Kidney tubule cell (primary cell): ENCODE results near the gene ADAMTS7.
A peak's percentile ranks its signal among the peaks of the same experiment; 100 is the strongest.
"Not testable (repeated sequence)": the region's sequence is repeated elsewhere in the genome, so short reads cannot be mapped to it uniquely, and the experiment has no call there.

ENCODE experiments used
- DNase-seq: peaks from one replicate; pipeline ENCODE4 v3.0.0-alpha.2; 2018; ENCODE audit warnings: low spot score

The ADAMTS7 gene

GRCh38 chr15:78764340-78765153 lies 46.7 kb downstream of the ADAMTS7 start:
- DNase-seq: not testable (repeated sequence)

DNA sequence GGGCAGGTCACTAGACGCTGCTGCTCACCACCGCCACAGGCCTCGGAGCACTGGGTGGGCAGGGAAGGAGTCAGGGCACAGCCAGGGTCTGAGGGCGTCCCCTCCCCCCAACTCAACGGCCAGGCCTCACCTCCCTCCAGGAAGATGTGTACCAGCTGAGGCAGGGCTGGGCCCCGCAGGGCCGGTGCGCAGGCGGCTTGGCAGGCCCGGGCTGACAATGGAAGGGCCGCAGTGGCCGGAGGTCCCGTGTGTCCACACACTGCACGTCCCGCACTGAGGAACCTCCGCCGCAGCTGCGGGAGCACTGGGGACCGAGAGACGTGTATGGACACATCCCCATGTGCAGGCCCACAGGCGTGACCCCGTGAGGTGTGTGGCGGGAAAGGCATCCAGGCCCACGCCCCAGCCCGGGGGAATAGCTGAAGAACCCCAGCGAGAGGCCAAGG lies 47.4 kb downstream of the ADAMTS7 start:
- no peak for DNase-seq

DNA sequence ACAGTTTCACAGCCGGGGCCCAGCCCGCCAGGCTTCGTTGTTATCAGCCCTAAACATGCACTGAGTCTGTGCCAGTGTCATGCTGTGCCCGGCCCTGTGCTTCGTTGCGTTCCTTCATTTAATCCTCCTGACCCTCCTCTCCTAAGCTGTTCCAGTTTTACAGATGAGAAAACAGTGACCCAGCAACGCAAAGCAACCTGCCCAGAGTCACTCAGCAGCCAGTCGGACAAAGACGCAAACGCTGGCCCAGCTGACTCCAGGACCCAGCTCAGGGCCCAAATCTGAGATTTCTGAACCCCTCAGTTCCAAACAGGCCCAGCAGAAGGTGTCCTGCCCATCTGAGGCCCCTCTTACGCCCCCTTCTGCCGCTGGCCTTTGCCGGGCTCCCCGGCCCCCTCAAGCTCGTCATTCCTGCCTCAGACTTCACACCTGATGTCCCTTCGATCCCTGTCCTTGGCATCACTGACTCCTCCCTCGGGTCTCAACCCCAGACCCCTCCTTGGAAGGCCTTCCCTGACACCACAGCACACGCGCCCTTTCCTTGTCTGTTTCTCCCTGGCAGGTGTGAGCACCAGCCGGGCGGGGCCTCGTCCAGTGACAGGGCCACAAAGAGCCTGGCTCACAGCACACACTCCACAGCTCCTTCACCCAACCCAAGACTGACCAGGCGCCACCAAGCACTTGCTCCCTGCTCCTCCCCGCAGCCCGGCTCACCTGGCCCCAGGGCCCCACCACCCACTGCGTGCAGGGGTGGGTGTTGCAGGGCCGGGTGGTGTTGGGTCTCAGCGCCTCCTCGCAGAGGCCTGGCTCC lies 48.1 kb downstream of the ADAMTS7 start:
- DNase-seq: no peak

GRCh38 chr15:78762386-78762961 lies 48.8 kb downstream of the ADAMTS7 start:
- DNase-seq: not testable (repeated sequence)

- DNase-seq: no peak
Observed at GRCh38 chr15:78761891-78762385, 49.3 kb downstream of the ADAMTS7 start.

DNA sequence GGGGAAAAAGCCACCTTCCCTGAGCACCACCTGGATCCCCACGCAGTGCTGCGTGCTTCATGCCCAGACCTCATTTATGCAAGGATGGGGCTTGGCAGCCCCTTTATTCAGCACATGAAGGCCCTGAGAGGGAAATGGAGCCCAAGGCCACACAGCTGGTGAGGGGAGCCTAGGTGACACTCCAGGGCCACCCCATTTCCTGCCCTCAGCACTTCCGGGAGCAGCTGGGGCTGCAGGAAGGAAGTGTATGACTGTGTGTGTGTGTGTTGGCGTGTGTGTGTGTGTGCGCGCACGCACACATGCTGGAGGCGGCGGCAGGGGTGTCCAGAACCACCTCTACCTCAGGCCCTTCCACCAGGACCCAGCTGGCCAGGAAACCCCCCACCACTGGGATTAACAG lies 49.8 kb downstream of the ADAMTS7 start:
- DNase-seq: not testable (repeated sequence)

GRCh38 chr15:78761020-78761419 lies 50.2 kb downstream of the ADAMTS7 start:
- no peak for DNase-seq

DNA sequence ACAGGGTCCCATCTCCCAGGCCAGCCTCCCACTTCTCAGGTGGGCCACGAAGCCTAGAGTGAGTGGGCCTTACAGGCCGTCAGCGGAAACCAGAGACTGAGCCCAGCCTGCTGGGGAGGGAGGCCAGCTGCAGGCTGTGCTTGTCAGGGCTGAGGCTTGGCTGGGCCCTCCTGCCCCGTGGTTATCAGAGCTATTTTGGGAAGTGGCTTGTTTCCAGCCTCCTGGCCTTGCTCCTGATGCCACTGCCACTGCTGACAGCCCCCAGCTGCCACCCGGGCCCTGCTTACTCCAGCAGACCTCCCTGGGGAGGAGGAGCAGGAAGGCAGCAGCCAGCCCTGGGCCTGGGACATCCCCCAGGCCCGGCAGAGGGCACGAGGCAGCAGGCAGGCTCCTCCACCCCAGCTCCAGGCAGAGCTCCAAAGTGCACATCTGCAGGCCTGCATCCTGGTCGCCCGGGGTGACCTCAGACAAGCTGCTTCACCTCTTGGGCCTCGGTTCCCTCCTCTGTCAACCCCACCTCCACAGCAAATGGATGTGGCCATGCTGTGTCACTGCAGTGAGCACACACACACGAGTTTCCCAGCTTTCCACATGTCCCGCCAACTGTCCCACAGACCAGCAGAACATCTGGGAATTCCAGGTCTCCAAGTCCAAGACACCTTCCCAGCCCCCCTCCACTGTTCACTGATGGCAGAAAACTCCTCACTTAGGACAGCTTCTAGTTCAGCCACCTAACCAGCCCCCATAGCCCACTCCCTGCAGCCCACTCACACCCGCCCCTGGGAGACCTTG lies 51.0 kb downstream of the ADAMTS7 start:
- not testable (repeated sequence) for DNase-seq

DNA sequence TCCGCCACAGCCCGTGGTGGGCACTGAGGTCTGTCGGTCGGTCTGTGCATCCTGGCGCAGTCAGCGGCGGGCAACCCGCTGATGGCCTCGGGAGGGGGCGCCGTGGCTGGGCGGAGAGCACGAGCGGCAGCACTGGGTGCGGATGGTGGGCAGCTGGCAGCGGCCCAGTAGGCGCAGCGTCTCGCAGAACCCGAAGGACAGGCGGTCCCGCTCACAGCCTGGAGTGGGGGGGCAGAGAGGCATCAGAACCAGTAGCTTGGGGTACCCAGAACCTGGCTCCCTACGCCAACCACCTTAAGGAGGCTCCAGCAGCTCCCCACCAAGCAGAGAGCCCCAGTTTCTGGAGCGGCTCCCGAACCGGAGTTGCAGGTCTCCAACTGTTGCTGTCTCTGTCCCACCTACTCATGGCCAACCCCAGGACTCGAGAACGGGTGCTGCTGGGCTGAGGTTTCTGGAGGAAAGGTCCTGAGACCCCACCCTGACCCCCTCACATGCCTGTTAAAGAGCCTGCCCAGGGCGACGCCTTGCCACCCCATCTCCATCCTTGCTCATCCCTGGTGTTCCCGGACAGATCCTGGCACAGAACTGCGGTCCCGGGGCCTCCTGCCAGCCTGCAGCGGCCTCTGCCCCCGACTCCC lies 51.8 kb downstream of the ADAMTS7 start:
- DNase-seq: not testable (repeated sequence)

- DNase-seq: not testable (repeated sequence)
Observed at GRCh38 chr15:78758486-78759200, 52.6 kb downstream of the ADAMTS7 start.

DNA sequence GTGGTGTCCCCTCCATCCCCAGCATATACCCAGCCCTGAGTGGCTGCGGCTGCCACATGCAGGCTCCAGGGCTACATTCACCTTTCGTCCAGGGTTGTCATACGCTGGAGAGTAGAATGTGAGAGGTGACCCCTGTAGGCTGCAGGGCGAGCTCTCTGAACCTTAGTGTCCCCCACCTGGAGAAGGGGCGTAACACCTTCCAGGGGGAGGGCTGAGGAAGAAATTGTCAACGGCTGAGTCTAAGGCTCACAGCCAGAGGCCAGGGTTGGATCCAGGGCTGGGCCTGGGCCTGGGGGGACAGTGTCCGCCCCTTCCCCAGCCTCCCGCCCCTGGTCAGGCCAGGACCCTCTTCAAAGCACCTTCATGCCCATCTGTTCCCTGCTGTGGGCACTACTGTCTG lies 53.2 kb downstream of the ADAMTS7 start:
- not testable (repeated sequence) for DNase-seq

- DNase-seq: no peak
Observed at GRCh38 chr15:78757636-78757905, 53.7 kb downstream of the ADAMTS7 start.

DNA sequence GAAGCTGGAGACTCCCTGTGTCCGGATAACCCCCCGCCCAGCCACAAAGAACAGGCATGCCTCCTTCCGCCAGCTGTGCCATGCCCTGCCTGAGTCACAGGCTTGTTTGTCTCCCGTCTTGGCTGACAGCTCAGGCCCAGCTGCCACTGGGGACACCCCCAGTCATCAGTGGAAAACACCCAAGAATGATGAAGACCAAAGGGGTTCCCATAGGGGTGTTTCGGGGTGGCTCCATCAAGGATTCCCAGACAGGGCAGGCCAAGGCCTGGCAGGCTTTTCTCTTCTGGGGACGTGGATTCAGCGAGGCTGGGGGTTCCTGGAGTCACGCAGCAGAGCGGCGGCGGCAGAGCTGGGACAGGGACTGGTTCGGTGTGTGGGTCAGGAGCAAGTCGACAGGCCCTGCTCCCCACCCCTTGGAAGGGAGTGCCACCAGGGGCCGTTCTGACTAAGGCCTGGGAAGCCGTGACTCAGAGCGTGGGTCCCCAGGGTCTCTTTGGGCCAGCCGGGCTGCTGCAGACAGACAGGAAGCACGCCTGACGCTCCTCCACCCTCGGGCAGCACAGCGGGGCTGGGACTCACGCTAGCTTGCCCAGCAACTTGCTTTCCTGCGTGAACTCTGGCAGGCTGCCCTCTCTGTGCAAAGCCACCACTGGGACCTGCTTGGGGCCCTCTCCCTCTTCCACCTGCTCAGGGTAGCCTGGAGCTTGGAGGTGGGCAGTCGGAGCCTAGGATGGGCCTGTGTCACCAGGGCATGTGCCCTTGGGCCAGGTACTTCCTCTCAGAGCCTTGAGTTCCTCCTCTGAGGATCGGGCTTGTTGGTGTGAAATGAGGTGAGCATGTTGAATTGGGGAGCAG lies 54.3 kb downstream of the ADAMTS7 start:
- peak; percentile 93 for DNase-seq

DNA sequence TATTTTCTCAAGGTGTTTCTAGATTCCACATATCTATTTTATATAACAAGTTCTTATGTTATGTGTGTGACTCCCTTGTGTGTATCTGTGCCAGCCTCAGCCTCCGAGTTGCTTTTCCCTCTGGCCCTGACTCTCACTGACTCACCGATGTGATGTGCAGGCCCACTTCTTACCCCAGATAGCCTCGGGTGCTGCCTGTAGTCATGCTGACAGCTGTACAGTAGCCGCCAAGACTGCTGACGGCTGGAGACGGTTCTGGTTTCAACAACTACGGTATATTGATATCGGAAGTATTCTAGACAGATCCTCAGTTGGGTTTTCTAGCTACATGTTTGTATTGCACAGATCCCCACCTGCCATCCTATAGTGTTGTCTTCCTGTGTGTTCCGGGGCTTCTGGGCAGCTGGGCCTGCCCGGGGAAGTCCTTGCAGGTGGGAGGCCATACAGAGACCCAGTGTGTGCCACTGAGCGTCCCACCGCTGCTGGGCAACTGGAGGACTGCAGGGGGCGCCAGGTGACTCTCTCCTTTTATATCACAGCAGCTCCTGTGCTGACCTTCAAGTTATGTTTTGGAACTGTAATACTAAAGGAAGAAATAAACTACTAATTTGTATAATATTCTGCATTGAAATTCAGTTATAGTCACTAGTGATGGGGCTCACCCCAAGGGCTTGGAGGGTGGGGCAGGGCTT lies 55.2 kb downstream of the ADAMTS7 start:
- peak; percentile 73 for DNase-seq

- DNase-seq: peak; percentile 75
Observed at GRCh38 chr15:78754637-78755280, 56.5 kb downstream of the ADAMTS7 start.

DNA sequence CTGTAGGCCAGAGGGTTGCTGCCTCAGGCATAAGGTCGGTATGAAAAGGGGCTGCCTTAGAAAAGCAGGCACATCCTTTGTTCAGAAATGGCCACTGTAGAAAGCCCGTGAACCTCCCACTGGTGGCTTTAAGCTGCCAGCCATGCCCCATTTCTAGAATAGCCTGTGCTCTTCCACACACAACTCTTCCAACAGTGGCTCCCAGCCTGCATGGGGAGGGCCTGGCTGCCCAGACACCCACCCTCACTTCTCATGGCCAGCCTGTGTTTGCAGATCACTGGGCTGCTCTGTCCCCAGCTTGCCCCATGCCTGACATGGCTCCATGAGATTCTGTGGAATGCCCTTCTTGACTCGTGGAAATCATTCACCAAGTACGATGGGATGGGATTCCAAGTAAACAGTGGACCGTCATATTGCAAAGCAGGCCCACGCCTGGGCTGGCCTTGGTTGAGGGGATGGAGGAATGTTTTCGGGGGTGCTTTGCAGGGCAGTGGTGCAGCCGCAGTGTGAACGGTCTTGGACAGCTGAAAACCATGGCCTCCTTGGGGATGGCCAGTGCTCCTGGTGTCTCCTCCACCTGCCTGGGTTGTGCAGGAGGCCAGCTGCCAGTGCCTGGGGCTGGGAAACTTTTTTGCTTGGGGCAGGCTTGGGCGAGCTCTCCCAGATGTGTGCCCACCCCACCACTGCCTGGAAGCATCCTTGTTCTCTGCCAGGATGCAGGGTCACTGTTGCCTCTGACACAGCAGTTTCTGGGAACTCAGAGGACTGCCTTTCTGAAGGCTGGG lies 57.3 kb downstream of the ADAMTS7 start:
- not testable (repeated sequence) for DNase-seq

- not testable (repeated sequence) for DNase-seq
Observed at GRCh38 chr15:78753359-78753659, 58.0 kb downstream of the ADAMTS7 start.
